GM12878 (cell line): Measurements from ENCODE around the gene MED19. TPM values are rescaled to one million over a fixed set of nuclear protein-coding genes. Genes with fewer than 3 reads are reported as not detected.
A peak's percentile ranks its signal among the peaks of the same experiment; 100 is the strongest.

ENCODE experiments used
- BMI1 ChIP-seq: fragments of 450-650 bp; IDR thresholded peaks from 2 replicates; pipeline ENCODE4 v1.6.1; 2016; ENCODE audit warnings: mild to moderate bottlenecking, moderate library complexity, borderline replicate concordance
- CREM ChIP-seq: IDR thresholded peaks from 2 replicates; pipeline ENCODE4 v1.6.1; 2014; ENCODE audit warnings: antibody characterized with exemption, low read depth
- GABPA ChIP-seq: IDR thresholded peaks from 2 replicates; pipeline ENCODE4 v1.6.1; 2014; ENCODE audit warnings: antibody characterized with exemption, low read depth, mild to moderate bottlenecking, inconsistent platforms
- IKZF2 ChIP-seq, 2 experiments: fragments of 450-650 bp; IDR thresholded peaks; 2 replicates each; pipeline ENCODE4 v1.6.1; 2017; ENCODE audit warnings: mild to moderate bottlenecking in 2 of 2, moderate library complexity in 2 of 2
- IRF4 ChIP-seq: IDR thresholded peaks from 2 replicates; pipeline ENCODE4 v1.6.1; 2011; ENCODE audit warnings: low read depth, low read length
- MTA2 ChIP-seq: fragments of 450-650 bp; IDR thresholded peaks from 2 replicates; pipeline ENCODE4 v1.6.1; 2016; ENCODE audit warnings: low read depth, mild to moderate bottlenecking, moderate library complexity
- MTA3 ChIP-seq: IDR thresholded peaks from 2 replicates; pipeline ENCODE4 v1.6.1; 2012; ENCODE audit warnings: low read length, inconsistent platforms, borderline replicate concordance
- MXI1 ChIP-seq: fragments of 150-350 bp; IDR thresholded peaks from 2 replicates; pipeline ENCODE4 v1.6.1; 2011; ENCODE audit warnings: low read depth, mild to moderate bottlenecking, inconsistent platforms, low read length, improper control_type of control experiment
- MYB ChIP-seq: fragments of 150-350 bp; IDR thresholded peaks from 2 replicates; pipeline ENCODE4 v1.6.1; 2014; ENCODE audit warnings: mild to moderate bottlenecking, low read depth, low read length, borderline replicate concordance
- POLR2A ChIP-seq: IDR thresholded peaks from 2 replicates; pipeline ENCODE4 v1.6.1; 2011; ENCODE audit warnings: low read depth, mild to moderate bottlenecking, low read length
- RAD21 ChIP-seq: IDR thresholded peaks from 2 replicates; pipeline ENCODE4 v1.6.1; 2011; ENCODE audit warnings: mild to moderate bottlenecking, low read depth, low read length, moderate library complexity; ENCODE audit not compliant: insufficient read depth
- RB1 ChIP-seq: fragments of 450-650 bp; formaldehyde crosslinking; IDR thresholded peaks from 2 replicates; pipeline ENCODE4 v1.6.1; 2017; ENCODE audit warnings: mild to moderate bottlenecking, borderline replicate concordance
- RELA ChIP-seq: fragments of 450-650 bp; IDR thresholded peaks from 2 replicates; pipeline ENCODE4 v1.8.0; 2014; ENCODE audit warnings: borderline replicate concordance; ENCODE audit not compliant: partially characterized antibody
- SIN3A ChIP-seq: IDR thresholded peaks from 2 replicates; pipeline ENCODE4 v1.6.1; 2012; ENCODE audit warnings: low read depth, low read length, improper control_type of control experiment
- SMAD1 ChIP-seq: fragments of 450-650 bp; IDR thresholded peaks from 2 replicates; pipeline ENCODE4 v1.6.1; 2018; ENCODE audit warnings: mild to moderate bottlenecking, low read depth; ENCODE audit not compliant: partially characterized antibody
- ZBED1 ChIP-seq: IDR thresholded peaks from 2 replicates; pipeline ENCODE4 v1.6.1; 2016; ENCODE audit warnings: borderline replicate concordance
- ZBTB4 ChIP-seq: fragments of 450-650 bp; formaldehyde crosslinking; IDR thresholded peaks from 2 replicates; pipeline ENCODE4 v1.4.0; 2022; ENCODE audit warnings: mild to moderate bottlenecking, moderate library complexity
- ZNF207 ChIP-seq: fragments of 450-650 bp; IDR thresholded peaks from 2 replicates; pipeline ENCODE4 v1.6.1; 2014; ENCODE audit warnings: antibody characterized with exemption, mild to moderate bottlenecking, borderline replicate concordance
- polyA plus RNA-seq, 11 experiments: library from polyadenylated mRNA; depleted of rRNA in 4 of 11; unstranded in 6 of 11; stranded (reverse) in 5 of 11; fragments of >200 nt; fragmentation: Nextera tagmentation in 4 of 11; fragmentation: Illumina TruSeq in 1 of 11; extraction: Ambion mirVana in 4 of 11; extraction: Trizol in 1 of 11; gene quantifications; 1 replicate in 1 of 11; 2 replicates in 10 of 11; pipeline versions ENCODE4 v1.2.1 to v1.2.3, GENCODE V29; 2011 to 2016; ENCODE audit warnings: inconsistent platforms in 2 of 11, missing spikeins in 2 of 11, low read depth in 1 of 11
- total RNA-seq, 4 experiments: library from RNA; depleted of rRNA in 3 of 4; stranded (reverse); fragments of >200 nt in 3 of 4; fragmentation: Illumina TruSeq in 1 of 4; extraction: Trizol in 1 of 4; gene quantifications; 2 replicates each; pipeline versions ENCODE4 v1.2.1 to v1.2.3, GENCODE V29; 2013 to 2021
- TF ChIP-seq, protein P1 (sequence below): fragments of 450-650 bp; IDR thresholded peaks from 2 replicates; pipeline ENCODE4 v1.6.1; 2017; ENCODE audit warnings: mild to moderate bottlenecking, moderate library complexity
- TF ChIP-seq, protein P2 (sequence below): IDR thresholded peaks from 2 replicates; pipeline ENCODE4 v1.6.1; 2012; ENCODE audit warnings: mild to moderate bottlenecking, low read depth, low read length

Gene MED19
- total and polyA plus RNA-seq, 10 of the 15 experiments (the other 5 are each of a cell fraction or from before 2014, with no cell fraction given) = 4.9 to 28.2 (median 17.3) TPM

GRCh38 chr11:57667117-57667735 lies 44.8 kb downstream of the MED19 start (continued):
- TF ChIP-seq CREM = no peak; the same call in 1 of the 2 replicates
- peak; percentile 38; the same call in 1 of the 2 replicates for TF ChIP-seq POLR2A
- TF ChIP-seq RB1 = no peak
- no peak for TF ChIP-seq MTA3
- peak; percentile 35; the same call in 1 of the 2 replicates for TF ChIP-seq ZNF207
- no peak for TF ChIP-seq MTA2
- TF ChIP-seq RELA = no peak
- peak; percentile 89 for TF ChIP-seq SIN3A
- no peak for TF ChIP-seq RAD21
- peak; percentile 82 for TF ChIP-seq GABPA
- TF ChIP-seq SMAD1 = no peak
- TF ChIP-seq IRF4 = no peak
- TF ChIP-seq, protein P1, sequence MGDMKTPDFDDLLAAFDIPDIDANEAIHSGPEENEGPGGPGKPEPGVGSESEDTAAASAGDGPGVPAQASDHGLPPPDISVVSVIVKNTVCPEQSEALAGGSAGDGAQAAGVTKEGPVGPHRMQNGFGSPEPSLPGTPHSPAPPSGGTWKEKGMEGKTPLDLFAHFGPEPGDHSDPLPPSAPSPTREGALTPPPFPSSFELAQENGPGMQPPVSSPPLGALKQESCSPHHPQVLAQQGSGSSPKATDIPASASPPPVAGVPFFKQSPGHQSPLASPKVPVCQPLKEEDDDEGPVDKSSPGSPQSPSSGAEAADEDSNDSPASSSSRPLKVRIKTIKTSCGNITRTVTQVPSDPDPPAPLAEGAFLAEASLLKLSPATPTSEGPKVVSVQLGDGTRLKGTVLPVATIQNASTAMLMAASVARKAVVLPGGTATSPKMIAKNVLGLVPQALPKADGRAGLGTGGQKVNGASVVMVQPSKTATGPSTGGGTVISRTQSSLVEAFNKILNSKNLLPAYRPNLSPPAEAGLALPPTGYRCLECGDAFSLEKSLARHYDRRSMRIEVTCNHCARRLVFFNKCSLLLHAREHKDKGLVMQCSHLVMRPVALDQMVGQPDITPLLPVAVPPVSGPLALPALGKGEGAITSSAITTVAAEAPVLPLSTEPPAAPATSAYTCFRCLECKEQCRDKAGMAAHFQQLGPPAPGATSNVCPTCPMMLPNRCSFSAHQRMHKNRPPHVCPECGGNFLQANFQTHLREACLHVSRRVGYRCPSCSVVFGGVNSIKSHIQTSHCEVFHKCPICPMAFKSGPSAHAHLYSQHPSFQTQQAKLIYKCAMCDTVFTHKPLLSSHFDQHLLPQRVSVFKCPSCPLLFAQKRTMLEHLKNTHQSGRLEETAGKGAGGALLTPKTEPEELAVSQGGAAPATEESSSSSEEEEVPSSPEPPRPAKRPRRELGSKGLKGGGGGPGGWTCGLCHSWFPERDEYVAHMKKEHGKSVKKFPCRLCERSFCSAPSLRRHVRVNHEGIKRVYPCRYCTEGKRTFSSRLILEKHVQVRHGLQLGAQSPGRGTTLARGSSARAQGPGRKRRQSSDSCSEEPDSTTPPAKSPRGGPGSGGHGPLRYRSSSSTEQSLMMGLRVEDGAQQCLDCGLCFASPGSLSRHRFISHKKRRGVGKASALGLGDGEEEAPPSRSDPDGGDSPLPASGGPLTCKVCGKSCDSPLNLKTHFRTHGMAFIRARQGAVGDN = no peak
- TF ChIP-seq MXI1 = 0 out of 2 replicates have a peak, but pooled peaks have one; percentile 48
- TF ChIP-seq, protein P2, sequence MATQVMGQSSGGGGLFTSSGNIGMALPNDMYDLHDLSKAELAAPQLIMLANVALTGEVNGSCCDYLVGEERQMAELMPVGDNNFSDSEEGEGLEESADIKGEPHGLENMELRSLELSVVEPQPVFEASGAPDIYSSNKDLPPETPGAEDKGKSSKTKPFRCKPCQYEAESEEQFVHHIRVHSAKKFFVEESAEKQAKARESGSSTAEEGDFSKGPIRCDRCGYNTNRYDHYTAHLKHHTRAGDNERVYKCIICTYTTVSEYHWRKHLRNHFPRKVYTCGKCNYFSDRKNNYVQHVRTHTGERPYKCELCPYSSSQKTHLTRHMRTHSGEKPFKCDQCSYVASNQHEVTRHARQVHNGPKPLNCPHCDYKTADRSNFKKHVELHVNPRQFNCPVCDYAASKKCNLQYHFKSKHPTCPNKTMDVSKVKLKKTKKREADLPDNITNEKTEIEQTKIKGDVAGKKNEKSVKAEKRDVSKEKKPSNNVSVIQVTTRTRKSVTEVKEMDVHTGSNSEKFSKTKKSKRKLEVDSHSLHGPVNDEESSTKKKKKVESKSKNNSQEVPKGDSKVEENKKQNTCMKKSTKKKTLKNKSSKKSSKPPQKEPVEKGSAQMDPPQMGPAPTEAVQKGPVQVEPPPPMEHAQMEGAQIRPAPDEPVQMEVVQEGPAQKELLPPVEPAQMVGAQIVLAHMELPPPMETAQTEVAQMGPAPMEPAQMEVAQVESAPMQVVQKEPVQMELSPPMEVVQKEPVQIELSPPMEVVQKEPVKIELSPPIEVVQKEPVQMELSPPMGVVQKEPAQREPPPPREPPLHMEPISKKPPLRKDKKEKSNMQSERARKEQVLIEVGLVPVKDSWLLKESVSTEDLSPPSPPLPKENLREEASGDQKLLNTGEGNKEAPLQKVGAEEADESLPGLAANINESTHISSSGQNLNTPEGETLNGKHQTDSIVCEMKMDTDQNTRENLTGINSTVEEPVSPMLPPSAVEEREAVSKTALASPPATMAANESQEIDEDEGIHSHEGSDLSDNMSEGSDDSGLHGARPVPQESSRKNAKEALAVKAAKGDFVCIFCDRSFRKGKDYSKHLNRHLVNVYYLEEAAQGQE = no peak
- TF ChIP-seq MYB = no peak
- TF ChIP-seq ZBED1 = no peak
- no peak for TF ChIP-seq ZBTB4 (CRISPR knock-in tag)
- peak; percentile 67 for TF ChIP-seq IKZF2 (IDR thresholded peaks at IDR 0.05)
- TF ChIP-seq BMI1 = no peak
